Loucy (cell line): ENCODE data around the gene PIGK.

Experiments used
- EZH2phosphoT487 ChIP-seq: fragments of 200-600 bp; IDR thresholded peaks from 2 replicates; pipeline ENCODE4 v1.6.1; 2018; ENCODE audit warnings: antibody characterized with exemption, mild to moderate bottlenecking, moderate library complexity, borderline replicate concordance
- TF ChIP-seq, protein P1 (sequence below): fragments of 200-600 bp; sonication (generic); conservative IDR thresholded peaks from 2 replicates; pipeline ENCODE4 v1.5.1; 2014; ENCODE audit warnings: mild to moderate bottlenecking, antibody characterized with exemption, low read length

DNA sequence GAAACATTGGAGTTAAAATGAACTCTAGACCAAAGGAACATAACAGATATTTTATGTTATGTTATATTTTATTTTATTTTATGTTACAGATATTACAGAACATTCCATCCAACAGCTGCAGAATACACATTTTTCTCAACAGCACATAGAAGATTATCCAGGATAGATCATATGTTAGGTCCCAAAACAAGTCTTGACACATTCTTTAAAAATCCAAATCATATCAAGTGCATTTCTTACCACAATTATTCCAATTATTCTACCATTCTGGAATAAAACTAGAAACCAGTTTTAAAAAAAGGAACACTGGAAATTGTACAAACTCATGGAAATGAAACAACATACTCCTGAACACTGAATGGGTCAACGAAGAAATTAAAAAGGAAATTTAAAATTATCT lies 30.9 kb upstream of the PIGK start:
- no peak for TF ChIP-seq EZH2phosphoT487
- TF ChIP-seq, protein P1, sequence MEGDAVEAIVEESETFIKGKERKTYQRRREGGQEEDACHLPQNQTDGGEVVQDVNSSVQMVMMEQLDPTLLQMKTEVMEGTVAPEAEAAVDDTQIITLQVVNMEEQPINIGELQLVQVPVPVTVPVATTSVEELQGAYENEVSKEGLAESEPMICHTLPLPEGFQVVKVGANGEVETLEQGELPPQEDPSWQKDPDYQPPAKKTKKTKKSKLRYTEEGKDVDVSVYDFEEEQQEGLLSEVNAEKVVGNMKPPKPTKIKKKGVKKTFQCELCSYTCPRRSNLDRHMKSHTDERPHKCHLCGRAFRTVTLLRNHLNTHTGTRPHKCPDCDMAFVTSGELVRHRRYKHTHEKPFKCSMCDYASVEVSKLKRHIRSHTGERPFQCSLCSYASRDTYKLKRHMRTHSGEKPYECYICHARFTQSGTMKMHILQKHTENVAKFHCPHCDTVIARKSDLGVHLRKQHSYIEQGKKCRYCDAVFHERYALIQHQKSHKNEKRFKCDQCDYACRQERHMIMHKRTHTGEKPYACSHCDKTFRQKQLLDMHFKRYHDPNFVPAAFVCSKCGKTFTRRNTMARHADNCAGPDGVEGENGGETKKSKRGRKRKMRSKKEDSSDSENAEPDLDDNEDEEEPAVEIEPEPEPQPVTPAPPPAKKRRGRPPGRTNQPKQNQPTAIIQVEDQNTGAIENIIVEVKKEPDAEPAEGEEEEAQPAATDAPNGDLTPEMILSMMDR: no peak
